ENCODE measurements around the gene CDR2.

Gene CDR2

GRCh38 chr16:22346483-22346882, 27.9 kb downstream of the CDR2 start:
- H3K27me3 ChIP-seq (ENCODE audit: insufficient read depth, poor library complexity, severe bottlenecking): no peaks in the 10 kb centered on the region
- DNase-seq (ENCODE audit: low read depth in 1 of 2, low spot score in 1 of 2): no peak
- TF ChIP-seq SPI1 (IDR thresholded peaks at IDR 0.05; ENCODE audit: borderline replicate concordance, low read depth): no peak
- no peak for TF ChIP-seq POLR2AphosphoS5 (IDR thresholded peaks at IDR 0.05; ENCODE audit: low read depth)
- no peak for TF ChIP-seq CTCF (IDR thresholded peaks at IDR 0.05; ENCODE audit: insufficient read depth, low read length)
- TF ChIP-seq REST (IDR thresholded peaks at IDR 0.05; ENCODE audit: insufficient replicate concordance, low read depth): no peak
- TF ChIP-seq GABPA (IDR thresholded peaks at IDR 0.05; ENCODE audit: low read depth): no peak
- H3K27ac ChIP-seq (replicated peaks): no peak overlapping the region
- H3K4me3 ChIP-seq (replicated peaks; ENCODE audit: insufficient read depth, low read length): no peak overlapping the region

GRCh38 chr16:22342082-22342481, 32.3 kb downstream of the CDR2 start:
- Histone ChIP-seq H3K27ac (replicated peaks) (no peak overlapping the region), H3K4me3 (replicated peaks; ENCODE audit: insufficient read depth, low read length) (no peak overlapping the region), H3K27me3 (ENCODE audit: insufficient read depth, poor library complexity, severe bottlenecking) (no peaks in the 10 kb centered on the region)
- TF ChIP-seq GABPA (IDR thresholded peaks at IDR 0.05; ENCODE audit: low read depth) (no peak), SPI1 (IDR thresholded peaks at IDR 0.05; ENCODE audit: borderline replicate concordance, low read depth) (no peak), POLR2AphosphoS5 (IDR thresholded peaks at IDR 0.05; ENCODE audit: low read depth) (no peak)
- DNase-seq (ENCODE audit: low read depth in 1 of 2, low spot score in 1 of 2): no peak

GRCh38 chr16:22340945-22341344, 33.5 kb downstream of the CDR2 start:
- Histone ChIP-seq H3K27ac (replicated peaks) (no peak overlapping the region), H3K27me3 (ENCODE audit: insufficient read depth, poor library complexity, severe bottlenecking) (no peaks in the 10 kb centered on the region), H3K4me3 (replicated peaks; ENCODE audit: insufficient read depth, low read length) (no peak overlapping the region)
- no peak for TF ChIP-seq POLR2AphosphoS5 (IDR thresholded peaks at IDR 0.05; ENCODE audit: low read depth)
- no peak for DNase-seq (ENCODE audit: low read depth in 1 of 2, low spot score in 1 of 2)

- no peak for DNase-seq (ENCODE audit: low read depth in 1 of 2, low spot score in 1 of 2)
- no peak for TF ChIP-seq GABPA (IDR thresholded peaks at IDR 0.05; ENCODE audit: low read depth)
- H3K27ac ChIP-seq (replicated peaks): no peak overlapping the region
These were observed 36.4 kb downstream of the CDR2 start for GRCh38 chr16:22337849-22338635.

GRCh38 chr16:22337045-22337444, 37.4 kb downstream of the CDR2 start:
- no peak for DNase-seq (ENCODE audit: low read depth in 1 of 2, low spot score in 1 of 2)
- no peak overlapping the region for H3K27ac ChIP-seq (replicated peaks)
- no peaks in the 10 kb centered on the region for H3K27me3 ChIP-seq (ENCODE audit: insufficient read depth, poor library complexity, severe bottlenecking)
- TF ChIP-seq REST (IDR thresholded peaks at IDR 0.05; ENCODE audit: insufficient replicate concordance, low read depth) (no peak), GABPA (IDR thresholded peaks at IDR 0.05; ENCODE audit: low read depth) (no peak)
- no peak overlapping the region for H3K4me3 ChIP-seq (replicated peaks; ENCODE audit: insufficient read depth, low read length)

More at GRCh38 chr16:22337849-22338635, 36.4 kb downstream of the CDR2 start:
- H3K4me3 ChIP-seq (replicated peaks; ENCODE audit: insufficient read depth, low read length): no peak overlapping the region
- H3K27me3 ChIP-seq (ENCODE audit: insufficient read depth, poor library complexity, severe bottlenecking): no peaks in the 10 kb centered on the region

GRCh38 chr16:22336581-22336980, 37.8 kb downstream of the CDR2 start:
- no peak for DNase-seq (ENCODE audit: low read depth in 1 of 2, low spot score in 1 of 2)
- Histone ChIP-seq H3K27me3 (ENCODE audit: insufficient read depth, poor library complexity, severe bottlenecking) (no peaks in the 10 kb centered on the region), H3K4me3 (replicated peaks; ENCODE audit: insufficient read depth, low read length) (no peak overlapping the region), H3K27ac (replicated peaks) (no peak overlapping the region)
- TF ChIP-seq CTCF (IDR thresholded peaks at IDR 0.05; ENCODE audit: insufficient read depth, low read length) (no peak), REST (IDR thresholded peaks at IDR 0.05; ENCODE audit: insufficient replicate concordance, low read depth) (no peak), POLR2AphosphoS5 (IDR thresholded peaks at IDR 0.05; ENCODE audit: low read depth) (no peak), SPI1 (IDR thresholded peaks at IDR 0.05; ENCODE audit: borderline replicate concordance, low read depth) (no peak), GABPA (IDR thresholded peaks at IDR 0.05; ENCODE audit: low read depth) (no peak)
